IMR-90 (cell line): ENCODE measurements around the gene ATXN10. TPM values are rescaled to one million over a fixed set of nuclear protein-coding genes. Genes with fewer than 3 reads are reported as not detected.

Experiments used
- ATAC-seq: fragments of 200-7000 bp; cut with Tn5 transposase; 2 replicates; pipeline ENCODE4 v1.9.1; 2020; ENCODE audit warnings: low read depth, mild to moderate bottlenecking, moderate library complexity
- BruUV-seq: library from RNA; stranded (reverse); fragments of 400-500 nt; replicated peaks from 2 replicates; lab custom pipeline; 2021; lab: Mats Ljungman, UMichigan
- CTCF ChIA-PET: fragments of 300-600 bp; formaldehyde crosslinking; extraction: SDS; loops from one replicate; lab custom pipeline; 2021; ENCODE audit warnings: antibody characterized with exemption; lab: Yijun Ruan, JAX
- POLR2A ChIA-PET: fragments of 300-600 bp; sonication (Branson Sonifier 250); formaldehyde crosslinking; loops from one replicate; lab custom pipeline; 2022; ENCODE audit warnings: antibody characterized with exemption; ENCODE audit not compliant: unreplicated experiment; lab: Charles Lee
- DNase-seq: peaks from one replicate; pipeline ENCODE4 v3.0.0; 2013
- H2AFZ ChIP-seq: replicated peaks from 2 replicates; pipeline ENCODE3; 2013; ENCODE audit warnings: low read length, mild to moderate bottlenecking; ENCODE audit not compliant: poor library complexity
- H2AK5ac ChIP-seq: 2 replicates; pipeline ENCODE4 v1.6.1; 2013; ENCODE audit warnings: low read depth, low read length, inconsistent platforms
- H2AK9ac ChIP-seq: replicated peaks from 2 replicates; pipeline ENCODE3; 2013; ENCODE audit warnings: mild to moderate bottlenecking, low read depth, low read length, moderate library complexity; ENCODE audit not compliant: poor library complexity
- H2BK120ac ChIP-seq: 2 replicates; pipeline ENCODE4 v1.6.1; 2013; ENCODE audit warnings: low read depth, low read length, inconsistent platforms
- H2BK15ac ChIP-seq: 3 replicates; pipeline ENCODE4 v1.6.1; 2013; ENCODE audit warnings: low read depth, low read length, inconsistent platforms
- H2BK20ac ChIP-seq: 2 replicates; pipeline ENCODE4 v1.6.1; 2013; ENCODE audit warnings: low read depth, mild to moderate bottlenecking, inconsistent platforms, low read length, moderate library complexity
- H2BK5ac ChIP-seq: 2 replicates; pipeline ENCODE4 v1.6.1; 2013; ENCODE audit warnings: mild to moderate bottlenecking, low read depth, low read length, inconsistent platforms; ENCODE audit not compliant: poor library complexity, severe bottlenecking
- H3K14ac ChIP-seq: replicated peaks from 2 replicates; pipeline ENCODE4 v1.6.1; 2013; ENCODE audit warnings: low read depth, low read length, inconsistent platforms
- H3K18ac ChIP-seq: 2 replicates; pipeline ENCODE4 v1.6.1; 2013; ENCODE audit warnings: low read depth, low read length, control low read depth
- H3K23ac ChIP-seq: 2 replicates; pipeline ENCODE4 v1.6.1; 2013; ENCODE audit warnings: low read depth, low read length, inconsistent platforms
- H3K27ac ChIP-seq: 2 replicates; pipeline ENCODE4 v1.5.1; 2013; ENCODE audit warnings: mild to moderate bottlenecking, control low read depth, low read length; ENCODE audit not compliant: insufficient read depth
- H3K27me3 ChIP-seq: 2 replicates; pipeline ENCODE4 v1.6.1; 2013; ENCODE audit warnings: low read length; ENCODE audit not compliant: control insufficient read depth, insufficient read depth
- H3K36me3 ChIP-seq: 2 replicates; pipeline ENCODE4 v1.6.1; 2013; ENCODE audit warnings: low read length, mixed read lengths; ENCODE audit not compliant: control insufficient read depth, insufficient read depth
- H3K4ac ChIP-seq: 2 replicates; pipeline ENCODE4 v1.6.1; 2013; ENCODE audit warnings: low read depth, low read length, inconsistent platforms
- H3K4me1 ChIP-seq: 2 replicates; pipeline ENCODE4 v1.6.1; 2013; ENCODE audit warnings: low read length, mixed read lengths; ENCODE audit not compliant: control insufficient read depth, insufficient read depth
- H3K4me2 ChIP-seq: 2 replicates; pipeline ENCODE4 v1.6.1; 2013; ENCODE audit warnings: low read depth, mild to moderate bottlenecking, control low read depth, low read length, moderate library complexity
- H3K4me3 ChIP-seq: 2 replicates; pipeline ENCODE4 v1.5.1; 2013; ENCODE audit warnings: low read depth, mild to moderate bottlenecking, control low read depth, low read length, moderate library complexity; ENCODE audit not compliant: insufficient read depth
- H3K56ac ChIP-seq: 2 replicates; pipeline ENCODE4 v1.6.1; 2013; ENCODE audit warnings: low read length, inconsistent platforms; ENCODE audit not compliant: insufficient read depth; ENCODE audit errors: extremely low read depth
- H3K79me1 ChIP-seq, 2 experiments: 2 replicates each; pipeline ENCODE4 v1.6.1; 2013; ENCODE audit warnings: low read length in 2 of 2, inconsistent platforms in 1 of 2, low read depth in 1 of 2
- H3K9ac ChIP-seq: 2 replicates; pipeline ENCODE4 v1.6.1; 2013; ENCODE audit warnings: low read depth, low read length, control low read depth
- H3K9me1 ChIP-seq: 2 replicates; pipeline ENCODE4 v1.6.1; 2013; ENCODE audit warnings: low read length, inconsistent platforms; ENCODE audit not compliant: insufficient read depth
- H3K9me3 ChIP-seq: 2 replicates; pipeline ENCODE4 v1.6.1; 2013; ENCODE audit warnings: low read length; ENCODE audit not compliant: control insufficient read depth, insufficient read depth
- H4K20me1 ChIP-seq: 2 replicates; pipeline ENCODE4 v1.6.1; 2013; ENCODE audit warnings: low read length, inconsistent platforms; ENCODE audit not compliant: insufficient read depth
- H4K5ac ChIP-seq: 2 replicates; pipeline ENCODE4 v1.6.1; 2013; ENCODE audit warnings: mild to moderate bottlenecking, low read depth, low read length, control low read depth
- H4K8ac ChIP-seq, 2 experiments: 2 replicates each; pipeline ENCODE4 v1.6.1; 2013; ENCODE audit warnings: low read depth in 2 of 2, low read length in 2 of 2, control low read depth in 1 of 2, inconsistent platforms in 1 of 2
- H4K91ac ChIP-seq: 2 replicates; pipeline ENCODE4 v1.6.1; 2013; ENCODE audit warnings: low read depth, low read length, inconsistent platforms; ENCODE audit not compliant: insufficient read depth
- BHLHE40 ChIP-seq: fragments of 150-350 bp; IDR thresholded peaks from 2 replicates; pipeline ENCODE4 v1.6.1; 2016; ENCODE audit warnings: mild to moderate bottlenecking, low read depth, low read length
- CEBPB ChIP-seq: IDR thresholded peaks from 2 replicates; pipeline ENCODE4 v1.6.1; 2012; ENCODE audit warnings: low read depth, low read length, improper control_type of control experiment
- CHD1 ChIP-seq: IDR thresholded peaks from 2 replicates; pipeline ENCODE4 v1.6.1; 2012; ENCODE audit warnings: low read depth, low read length, improper control_type of control experiment
- FOS ChIP-seq: fragments of 150-350 bp; IDR thresholded peaks from 2 replicates; pipeline ENCODE4 v1.6.1; 2016; ENCODE audit warnings: low read depth, low read length
- MAFK ChIP-seq: IDR thresholded peaks from 2 replicates; pipeline ENCODE4 v1.6.1; 2012; ENCODE audit warnings: low read depth, low read length, improper control_type of control experiment
- MAZ ChIP-seq: IDR thresholded peaks from 2 replicates; pipeline ENCODE4 v1.6.1; 2012; ENCODE audit warnings: low read depth, mild to moderate bottlenecking, low read length, improper control_type of control experiment, moderate library complexity, borderline replicate concordance
- MXI1 ChIP-seq: IDR thresholded peaks from 2 replicates; pipeline ENCODE4 v1.6.1; 2012; ENCODE audit warnings: low read depth, mild to moderate bottlenecking, low read length, moderate library complexity, borderline replicate concordance
- NFE2L2 ChIP-seq: fragments of 150-350 bp; IDR thresholded peaks from 2 replicates; pipeline ENCODE4 v1.6.1; 2016; ENCODE audit warnings: low read depth, mild to moderate bottlenecking, low read length
- POLR2A ChIP-seq: IDR thresholded peaks from 2 replicates; pipeline ENCODE4 v1.6.1; 2012; ENCODE audit warnings: mild to moderate bottlenecking, low read depth, low read length
- RAD21 ChIP-seq: IDR thresholded peaks from 2 replicates; pipeline ENCODE4 v1.6.1; 2012; ENCODE audit warnings: low read length, improper control_type of control experiment
- RCOR1 ChIP-seq: IDR thresholded peaks from 2 replicates; pipeline ENCODE4 v1.6.1; 2012; ENCODE audit warnings: mild to moderate bottlenecking, low read length, improper control_type of control experiment; ENCODE audit not compliant: insufficient replicate concordance
- RFX5 ChIP-seq: IDR thresholded peaks from 2 replicates; pipeline ENCODE4 v1.8.0; 2012; ENCODE audit warnings: low read depth, mild to moderate bottlenecking, low read length, moderate library complexity
- SMC3 ChIP-seq: fragments of 150-350 bp; IDR thresholded peaks from 2 replicates; pipeline ENCODE4 v1.6.1; 2016; ENCODE audit warnings: low read depth, mild to moderate bottlenecking, antibody characterized with exemption, low read length, moderate library complexity
- WGBS, 2 experiments: methylation state at CpG; one replicate each; pipeline versions ENCODE4 v1.1.5 to v1.1.7; 2013; ENCODE audit warnings: missing lambda C conversion rate in 2 of 2; ENCODE audit not compliant: insufficient read length in 1 of 2; ENCODE audit errors: extremely low coverage in 2 of 2; 5-methylcytosine and 5-hydroxymethylcytosine counted together
- dilution Hi-C: fragments of 300-500 bp; cut with HindIII; formaldehyde crosslinking; loops from one replicate; pipeline ENCODE4 v1.14.3; 2018; ENCODE audit warnings: low sequenced_read_pairs; ENCODE audit not compliant: unreplicated experiment
- in situ Hi-C: fragments of 300-500 bp; cut with MboI; formaldehyde crosslinking; loops from 3 replicates; pipeline ENCODE4 v1.14.3; 2019; ENCODE audit warnings: low sequenced_read_pairs, inconsistent platforms, mixed read lengths
- intact Hi-C: fragments of 100-400 bp; cut with micrococcal nuclease; formaldehyde crosslinking; loops from 2 replicates; pipeline ENCODE4 v1.10.0; 2022
- polyA plus RNA-seq, 3 experiments: library from polyadenylated mRNA; depleted of rRNA; stranded (reverse); fragments of >200 nt; gene quantifications; 2 replicates each; pipeline ENCODE4 v1.2.3, GENCODE V29; 2012; ENCODE audit warnings: low replicate concordance in 1 of 3
- total RNA-seq: library from RNA; depleted of rRNA; stranded (reverse); fragments of >200 nt; gene quantifications from 2 replicates; pipeline ENCODE4 v1.2.3, GENCODE V29; 2012
- TF ChIP-seq, protein P1 (sequence below): fragments of 150-350 bp; IDR thresholded peaks from 2 replicates; pipeline ENCODE4 v1.6.1; 2016; ENCODE audit warnings: low read depth, mild to moderate bottlenecking, low read length, moderate library complexity, borderline replicate concordance
- TF ChIP-seq, protein P2 (sequence below): conservative IDR thresholded peaks from 2 replicates; pipeline ENCODE4 v1.5.1; 2012; ENCODE audit warnings: mild to moderate bottlenecking, low read depth, low read length, improper control_type of control experiment
- TF ChIP-seq, protein P3 (sequence below): fragments of 150-350 bp; IDR thresholded peaks from 2 replicates; pipeline ENCODE4 v1.6.1; 2017; ENCODE audit warnings: mild to moderate bottlenecking, antibody characterized with exemption, low read length, low read depth

Gene ATXN10
- total and polyA plus RNA-seq, 2 of the 4 experiments (the other 2 are of a cell fraction): 116 to 231 TPM

DNA sequence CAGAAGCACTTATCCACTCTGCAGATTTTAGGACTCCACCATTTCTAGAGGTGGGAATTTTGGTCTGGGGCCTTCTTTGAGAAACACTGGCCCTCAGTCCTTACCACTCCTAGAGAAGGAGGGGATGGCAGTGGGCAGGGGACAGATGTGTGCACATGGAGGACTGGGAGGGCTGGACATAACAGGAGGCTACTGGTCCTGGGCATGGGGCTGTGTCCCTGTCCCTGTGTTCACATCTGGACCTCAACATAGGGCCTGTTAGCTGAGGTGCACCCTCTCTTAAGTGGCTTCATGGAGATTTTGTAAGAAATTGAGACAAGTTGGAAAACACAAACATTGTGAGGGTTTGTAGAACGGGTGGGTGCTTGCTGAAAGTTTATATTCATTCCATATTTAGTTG is 103.4 kb downstream of the ATXN10 start:
- no peak overlapping the region for H2BK20ac ChIP-seq
- no peak overlapping the region for H2BK120ac ChIP-seq
- H3K4me1 ChIP-seq: peaks cover 3% of the 10 kb centered on the region
- ChIA-PET POLR2A (no interaction called here), CTCF (no interaction called here)
- intact Hi-C loops (no loop called here), in situ Hi-C loops (no loop called here), dilution Hi-C loops (no loop called here)
- no peak overlapping the region for H3K9ac ChIP-seq
- H2AK5ac ChIP-seq: no peak overlapping the region
- TF ChIP-seq RAD21: no peak
- TF ChIP-seq, protein P1, sequence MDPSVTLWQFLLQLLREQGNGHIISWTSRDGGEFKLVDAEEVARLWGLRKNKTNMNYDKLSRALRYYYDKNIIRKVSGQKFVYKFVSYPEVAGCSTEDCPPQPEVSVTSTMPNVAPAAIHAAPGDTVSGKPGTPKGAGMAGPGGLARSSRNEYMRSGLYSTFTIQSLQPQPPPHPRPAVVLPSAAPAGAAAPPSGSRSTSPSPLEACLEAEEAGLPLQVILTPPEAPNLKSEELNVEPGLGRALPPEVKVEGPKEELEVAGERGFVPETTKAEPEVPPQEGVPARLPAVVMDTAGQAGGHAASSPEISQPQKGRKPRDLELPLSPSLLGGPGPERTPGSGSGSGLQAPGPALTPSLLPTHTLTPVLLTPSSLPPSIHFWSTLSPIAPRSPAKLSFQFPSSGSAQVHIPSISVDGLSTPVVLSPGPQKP: no peak
- TF ChIP-seq CEBPB: no peak
- no peak for TF ChIP-seq MAZ
- no peak for TF ChIP-seq RFX5
- TF ChIP-seq FOS: no peak
- no peak for TF ChIP-seq RCOR1
- no peak for TF ChIP-seq NFE2L2
- TF ChIP-seq SMC3: no peak
- TF ChIP-seq, protein P2, sequence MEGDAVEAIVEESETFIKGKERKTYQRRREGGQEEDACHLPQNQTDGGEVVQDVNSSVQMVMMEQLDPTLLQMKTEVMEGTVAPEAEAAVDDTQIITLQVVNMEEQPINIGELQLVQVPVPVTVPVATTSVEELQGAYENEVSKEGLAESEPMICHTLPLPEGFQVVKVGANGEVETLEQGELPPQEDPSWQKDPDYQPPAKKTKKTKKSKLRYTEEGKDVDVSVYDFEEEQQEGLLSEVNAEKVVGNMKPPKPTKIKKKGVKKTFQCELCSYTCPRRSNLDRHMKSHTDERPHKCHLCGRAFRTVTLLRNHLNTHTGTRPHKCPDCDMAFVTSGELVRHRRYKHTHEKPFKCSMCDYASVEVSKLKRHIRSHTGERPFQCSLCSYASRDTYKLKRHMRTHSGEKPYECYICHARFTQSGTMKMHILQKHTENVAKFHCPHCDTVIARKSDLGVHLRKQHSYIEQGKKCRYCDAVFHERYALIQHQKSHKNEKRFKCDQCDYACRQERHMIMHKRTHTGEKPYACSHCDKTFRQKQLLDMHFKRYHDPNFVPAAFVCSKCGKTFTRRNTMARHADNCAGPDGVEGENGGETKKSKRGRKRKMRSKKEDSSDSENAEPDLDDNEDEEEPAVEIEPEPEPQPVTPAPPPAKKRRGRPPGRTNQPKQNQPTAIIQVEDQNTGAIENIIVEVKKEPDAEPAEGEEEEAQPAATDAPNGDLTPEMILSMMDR: no peak
- no peak for TF ChIP-seq MXI1
- no peak for TF ChIP-seq POLR2A
- TF ChIP-seq MAFK: no peak
- TF ChIP-seq BHLHE40: no peak
- no peak for TF ChIP-seq CHD1
- TF ChIP-seq, protein P3, sequence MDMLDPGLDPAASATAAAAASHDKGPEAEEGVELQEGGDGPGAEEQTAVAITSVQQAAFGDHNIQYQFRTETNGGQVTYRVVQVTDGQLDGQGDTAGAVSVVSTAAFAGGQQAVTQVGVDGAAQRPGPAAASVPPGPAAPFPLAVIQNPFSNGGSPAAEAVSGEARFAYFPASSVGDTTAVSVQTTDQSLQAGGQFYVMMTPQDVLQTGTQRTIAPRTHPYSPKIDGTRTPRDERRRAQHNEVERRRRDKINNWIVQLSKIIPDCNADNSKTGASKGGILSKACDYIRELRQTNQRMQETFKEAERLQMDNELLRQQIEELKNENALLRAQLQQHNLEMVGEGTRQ: no peak
- no peak overlapping the region for H3K56ac ChIP-seq
- no peak overlapping the region for H3K23ac ChIP-seq
- H4K91ac ChIP-seq: no peak overlapping the region
- H3K9me1 ChIP-seq: peaks cover 16% of the 10 kb centered on the region
- H2BK15ac ChIP-seq: no peak overlapping the region
- H3K14ac ChIP-seq: no peak overlapping the region
- DNase-seq: no peak
- H2AFZ ChIP-seq: no peak overlapping the region
- no TSS peak for BruUV-seq
- no peak overlapping the region for H3K4me3 ChIP-seq
- H3K4me2 ChIP-seq: no peak overlapping the region
- WGBS, 2 experiments: no CpG with 5 or more reads among the region's 1 CpG
- no peaks in the 10 kb centered on the region for H3K9me3 ChIP-seq
- no peak overlapping the region for H3K27ac ChIP-seq
- H2BK5ac ChIP-seq: no peak overlapping the region
- H4K5ac ChIP-seq: no peak overlapping the region
- no peak overlapping the region for H3K18ac ChIP-seq
- H3K4ac ChIP-seq: no peak overlapping the region
- H4K20me1 ChIP-seq: peaks cover 59% of the 10 kb centered on the region
- ATAC-seq: no peak
- no peak overlapping the region for H4K8ac ChIP-seq
- H3K79me1 ChIP-seq: peaks cover 48 to 78% of the 10 kb centered on the region in 2 experiments
- no peaks in the 10 kb centered on the region for H3K27me3 ChIP-seq
- H2AK9ac ChIP-seq: no peak overlapping the region
- peaks cover 8% of the 10 kb centered on the region for H3K36me3 ChIP-seq
